ENCODE measurements around the gene ACACB. TPM values are rescaled to one million over a fixed set of nuclear protein-coding genes. Genes with fewer than 3 reads are reported as not detected.
A peak's percentile ranks its signal among the peaks of the same experiment; 100 is the strongest.

ACACB gene
- total and polyA plus RNA-seq, 8 donors: 23.4 to 58.9 (median 31.6) TPM

DNA sequence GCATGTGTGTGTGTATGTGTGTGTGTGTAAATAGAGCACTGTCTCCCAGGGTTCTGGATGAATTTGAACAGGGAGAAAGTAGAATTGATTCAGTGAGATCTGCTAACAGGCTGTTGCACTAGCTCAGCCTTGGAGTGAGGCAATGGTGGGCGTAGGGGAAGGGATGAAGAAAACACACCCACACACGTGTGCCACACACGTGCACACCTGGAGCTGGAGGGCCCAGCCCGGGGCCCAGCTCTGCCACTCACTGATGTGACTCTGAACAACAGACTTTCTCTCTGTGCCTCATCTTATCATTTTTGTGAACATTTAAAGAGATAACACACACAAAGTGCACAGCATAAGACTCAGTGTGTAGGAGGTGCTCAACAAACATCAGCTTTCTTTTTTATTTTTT, 4.2 kb downstream of the ACACB start:
- no peak for FAIRE-seq
- no peak for ATAC-seq
- peak in 1 of 6 donors; percentile 30 for DNase-seq

DNA sequence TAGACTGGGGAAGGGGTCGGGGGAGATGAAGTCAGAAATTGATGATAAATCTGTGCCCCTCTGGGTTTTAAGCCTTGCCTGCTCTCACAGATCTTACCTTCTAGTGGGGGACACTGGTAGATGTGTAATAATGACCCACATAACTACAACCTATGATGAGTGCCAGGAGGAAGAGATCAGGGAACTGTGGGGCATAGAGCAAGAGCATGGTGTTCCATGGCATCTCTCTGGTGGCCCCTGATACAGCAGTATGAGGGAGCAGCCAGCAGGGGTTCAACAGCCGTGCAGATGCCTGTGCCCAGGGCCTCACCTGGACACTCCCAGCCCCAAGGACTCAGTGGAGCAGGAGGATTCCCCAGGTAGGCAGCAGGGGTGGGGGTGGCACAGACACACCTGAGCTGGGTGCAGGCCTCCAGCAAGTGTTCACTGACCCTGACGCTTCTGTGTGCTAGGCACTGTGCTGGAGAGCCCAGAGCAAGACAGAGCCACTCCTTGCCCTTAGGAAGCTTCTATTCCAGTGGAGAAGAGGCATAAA, 5.0 kb downstream of the ACACB start:
- ATAC-seq: no peak
- 93 to 95% methylated on average over 3 of the region's 3 CpGs for WGBS, 2 donors
- intact Hi-C loops (cut with DNase I): no loop called here
- FAIRE-seq: no peak
- H3K27ac ChIP-seq: no peak overlapping the region
- TF ChIP-seq, protein P1, sequence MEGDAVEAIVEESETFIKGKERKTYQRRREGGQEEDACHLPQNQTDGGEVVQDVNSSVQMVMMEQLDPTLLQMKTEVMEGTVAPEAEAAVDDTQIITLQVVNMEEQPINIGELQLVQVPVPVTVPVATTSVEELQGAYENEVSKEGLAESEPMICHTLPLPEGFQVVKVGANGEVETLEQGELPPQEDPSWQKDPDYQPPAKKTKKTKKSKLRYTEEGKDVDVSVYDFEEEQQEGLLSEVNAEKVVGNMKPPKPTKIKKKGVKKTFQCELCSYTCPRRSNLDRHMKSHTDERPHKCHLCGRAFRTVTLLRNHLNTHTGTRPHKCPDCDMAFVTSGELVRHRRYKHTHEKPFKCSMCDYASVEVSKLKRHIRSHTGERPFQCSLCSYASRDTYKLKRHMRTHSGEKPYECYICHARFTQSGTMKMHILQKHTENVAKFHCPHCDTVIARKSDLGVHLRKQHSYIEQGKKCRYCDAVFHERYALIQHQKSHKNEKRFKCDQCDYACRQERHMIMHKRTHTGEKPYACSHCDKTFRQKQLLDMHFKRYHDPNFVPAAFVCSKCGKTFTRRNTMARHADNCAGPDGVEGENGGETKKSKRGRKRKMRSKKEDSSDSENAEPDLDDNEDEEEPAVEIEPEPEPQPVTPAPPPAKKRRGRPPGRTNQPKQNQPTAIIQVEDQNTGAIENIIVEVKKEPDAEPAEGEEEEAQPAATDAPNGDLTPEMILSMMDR (IDR thresholded peaks at IDR 0.05): no peak
- H3K4me1 ChIP-seq: peaks cover 14 to 33% (median 28%) of the 10 kb centered on the region in 3 donors
- H3K27me3 ChIP-seq: no peaks in the 10 kb centered on the region
- peak in 1 of 6 donors; percentile 37 for DNase-seq
- H3K4me3 ChIP-seq: no peak overlapping the region
- no peaks in the 10 kb centered on the region for H3K9me3 ChIP-seq
- H3K36me3 ChIP-seq: no peaks in the 10 kb centered on the region

More for the DNA sequence above, 4.2 kb downstream of the ACACB start:
- H3K4me3 ChIP-seq: no peak overlapping the region
- no peaks in the 10 kb centered on the region for H3K36me3 ChIP-seq
- no peaks in the 10 kb centered on the region for H3K27me3 ChIP-seq
- H3K4me1 ChIP-seq: peaks cover 16 to 41% (median 37%) of the 10 kb centered on the region in 3 donors
- intact Hi-C loops (cut with DNase I): no loop called here
- WGBS, 2 donors: 52 to 77% methylated on average over 4 of the region's 4 CpGs
- no peaks in the 10 kb centered on the region for H3K9me3 ChIP-seq
- H3K27ac ChIP-seq: no peak overlapping the region
- TF ChIP-seq, protein P1 (IDR thresholded peaks at IDR 0.05): no peak

DNA sequence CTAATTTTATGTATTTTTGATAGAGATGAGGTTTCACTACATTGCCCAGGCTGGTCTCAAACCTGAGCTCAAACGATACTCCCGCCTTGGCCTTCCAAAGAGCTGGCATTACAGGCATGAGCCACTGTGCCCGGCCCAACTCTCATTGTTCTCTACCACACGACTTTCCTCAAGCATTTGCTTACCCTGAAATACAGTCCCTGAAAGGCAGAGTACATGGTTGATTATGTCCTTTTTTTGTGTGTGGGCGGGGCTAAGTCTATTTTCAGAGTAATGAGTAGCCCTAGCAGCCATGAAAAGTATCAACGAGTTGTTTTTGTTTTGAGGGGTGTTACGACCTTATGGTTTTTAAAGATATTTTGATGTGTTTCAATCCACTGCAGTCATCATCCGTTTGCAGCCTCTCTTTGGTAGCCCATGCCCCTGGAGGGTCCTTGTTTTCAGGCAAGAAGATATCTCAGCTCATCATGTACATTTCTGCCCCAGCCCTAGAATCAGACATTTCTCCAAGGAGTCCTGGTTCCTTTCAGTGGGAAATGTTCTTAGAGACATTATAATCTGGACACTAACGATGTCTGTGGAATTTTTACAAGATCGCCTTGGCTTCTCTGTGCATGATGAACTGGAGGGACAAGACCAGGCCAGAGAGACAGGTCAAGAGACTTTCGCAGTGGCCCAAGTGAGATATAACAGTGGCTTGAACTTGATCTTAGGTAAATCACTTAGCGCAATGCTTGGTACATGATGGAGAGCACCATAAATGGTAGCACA, 8.7 kb downstream of the ACACB start:
- no peaks in the 10 kb centered on the region for H3K36me3 ChIP-seq
- ATAC-seq (no peak), DNase-seq (no peak), FAIRE-seq (no peak)
- H3K27ac ChIP-seq: no peak overlapping the region
- intact Hi-C loops (cut with DNase I): no loop called here
- TF ChIP-seq, protein P1 (IDR thresholded peaks at IDR 0.05): no peak
- no peaks in the 10 kb centered on the region for H3K27me3 ChIP-seq
- peaks cover 0 to under 1% (median 0%) of the 10 kb centered on the region in 3 donors for H3K4me1 ChIP-seq
- WGBS, 2 donors: 86% methylated on average over 12 of the region's 12 CpGs
- no peaks in the 10 kb centered on the region for H3K9me3 ChIP-seq
- H3K4me3 ChIP-seq: no peak overlapping the region

DNA sequence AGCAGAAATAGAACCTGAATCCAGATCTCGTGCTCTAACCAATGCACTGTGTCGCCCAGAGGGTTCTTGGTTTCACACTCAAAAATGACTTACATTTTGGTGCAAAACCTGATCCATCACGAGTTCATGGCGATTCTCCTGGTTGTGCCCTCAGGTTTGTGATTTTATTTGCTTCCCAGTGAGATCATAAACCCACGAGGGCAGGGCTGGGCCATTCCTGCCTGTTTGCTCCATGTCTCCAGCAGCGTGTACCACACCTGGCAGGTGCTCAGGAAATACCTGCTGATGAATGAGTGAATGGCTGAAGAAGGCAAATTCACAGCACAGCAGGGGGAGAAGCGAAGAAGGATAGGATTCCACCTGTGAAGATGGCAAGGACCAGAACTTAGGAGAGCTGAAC, 9.4 kb downstream of the ACACB start:
- no peaks in the 10 kb centered on the region for H3K36me3 ChIP-seq
- ATAC-seq: peak in 2 of 4 donors; percentile 24 to 37
- WGBS, 2 donors: 64 to 67% methylated on average over 7 of the region's 7 CpGs
- H3K4me1 ChIP-seq: peaks cover 0 to 2% (median 0%) of the 10 kb centered on the region in 3 donors
- FAIRE-seq: no peak
- no peaks in the 10 kb centered on the region for H3K27me3 ChIP-seq
- H3K27ac ChIP-seq: no peak overlapping the region
- no peak overlapping the region for H3K4me3 ChIP-seq
- no peaks in the 10 kb centered on the region for H3K9me3 ChIP-seq
- TF ChIP-seq, protein P1 (IDR thresholded peaks at IDR 0.05): no peak
- no peak for DNase-seq
- intact Hi-C loops (cut with DNase I): no loop called here

DNA sequence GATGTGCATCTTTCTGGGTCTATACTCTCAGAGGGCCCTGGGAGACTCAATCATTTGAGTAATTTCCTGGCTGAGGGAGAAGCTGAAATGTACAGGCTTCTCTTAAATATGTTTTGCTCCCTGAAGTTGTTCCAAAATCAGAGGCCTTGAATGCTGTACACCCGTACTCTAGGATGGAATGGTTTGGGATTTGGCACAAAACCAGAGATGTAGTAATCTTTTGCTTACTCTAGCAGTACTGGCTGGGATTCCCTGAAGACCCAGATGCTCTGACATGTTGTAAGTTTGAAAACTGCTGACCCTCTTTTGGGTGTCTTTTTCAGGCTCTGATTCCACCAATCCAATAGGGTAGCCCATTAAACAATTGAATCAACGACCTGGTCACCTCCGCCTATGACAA, 10.4 kb downstream of the ACACB start:
- TF ChIP-seq, protein P1 (IDR thresholded peaks at IDR 0.05): no peak
- H3K4me1 ChIP-seq: peaks cover 0 to 9% (median 0%) of the 10 kb centered on the region in 3 donors
- H3K27ac ChIP-seq: no peak overlapping the region
- H3K27me3 ChIP-seq: no peaks in the 10 kb centered on the region
- FAIRE-seq (no peak), DNase-seq (no peak), ATAC-seq (no peak)
- intact Hi-C loops (cut with DNase I): no loop called here
- WGBS, 2 donors: 62 to 63% methylated on average over 3 of the region's 3 CpGs
- H3K36me3 ChIP-seq: no peaks in the 10 kb centered on the region
- no peak overlapping the region for H3K4me3 ChIP-seq
- no peaks in the 10 kb centered on the region for H3K9me3 ChIP-seq

Data from pancreas (tissue), 10 donors.